GM19035 (cell line): ENCODE results near the gene MARK1.
A peak's percentile ranks its signal among the peaks of the same experiment; 100 is the strongest.

Experiments
- ATAC-seq: cut with Tn5 transposase; IDR thresholded peaks from one replicate; pipeline ENCODE4 v1.9.1; 2021; ENCODE audit not compliant: unreplicated experiment

The MARK1 gene

GRCh38 chr1:220527908-220528678 is at the start of gene MARK1:
MARK1 (plus strand) TSS chr1:220528136; CDS start chr1:220528823, 687 bp downstream.
- peak; percentile 57 for ATAC-seq

DNA sequence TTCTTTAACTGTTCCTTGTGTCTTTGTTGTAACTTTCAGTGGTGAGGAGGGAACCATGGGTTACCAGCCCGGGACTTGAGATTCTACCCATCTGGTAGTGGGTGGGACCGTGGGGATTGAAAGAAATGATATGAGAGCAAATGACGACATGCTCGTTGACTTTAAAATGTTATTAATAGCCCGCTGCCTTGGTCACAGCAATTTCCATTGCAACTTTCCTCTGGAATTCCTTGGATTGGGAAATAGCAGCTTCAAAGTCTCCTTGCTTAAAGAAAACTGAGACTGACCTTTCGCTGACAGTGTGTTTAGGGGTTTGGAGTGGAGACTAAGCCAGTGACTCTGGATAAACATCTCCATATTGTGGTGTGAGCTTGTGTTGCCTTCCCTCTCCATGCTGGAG is 44.2 kb upstream of the MARK1 start:
- ATAC-seq: no peak

DNA sequence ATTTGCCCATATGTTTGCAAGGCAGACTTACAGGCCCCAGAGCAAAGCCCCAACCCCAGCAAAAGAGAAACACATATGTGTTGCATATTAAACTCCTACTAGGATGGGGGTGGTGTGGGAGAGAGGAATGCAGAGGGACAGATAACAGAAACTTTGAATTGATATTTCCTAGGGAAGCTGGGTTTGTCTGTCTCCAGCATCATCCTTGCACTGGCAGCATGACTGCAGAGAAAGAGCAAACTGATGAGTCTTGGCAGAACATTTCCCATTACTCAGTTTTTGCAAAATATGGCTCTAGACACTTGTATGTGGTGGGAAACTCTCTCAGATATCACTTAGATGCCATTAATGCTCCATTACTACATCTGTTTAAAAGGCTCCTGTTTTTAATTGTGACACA is 43.8 kb upstream of the MARK1 start:
- ATAC-seq: no peak

DNA sequence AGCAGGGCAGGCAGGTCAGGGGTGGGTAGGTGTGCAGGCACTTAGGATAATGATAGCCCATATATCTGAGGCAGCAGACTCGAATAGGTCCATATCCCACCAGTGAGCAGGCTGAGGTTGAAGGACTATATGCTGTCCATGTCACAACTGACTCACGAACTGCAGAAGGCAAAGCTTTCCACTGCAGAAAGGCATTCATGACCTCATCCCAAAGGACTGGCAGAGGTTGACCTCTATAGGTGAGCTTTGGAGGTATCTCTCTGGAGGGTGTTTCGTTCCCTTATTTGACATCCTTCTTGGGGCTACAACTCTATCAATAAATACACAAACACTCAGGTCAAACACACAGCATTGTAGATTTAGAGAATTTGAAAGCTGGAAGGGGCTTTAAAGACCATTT is 42.8 kb upstream of the MARK1 start:
- ATAC-seq: no peak

DNA sequence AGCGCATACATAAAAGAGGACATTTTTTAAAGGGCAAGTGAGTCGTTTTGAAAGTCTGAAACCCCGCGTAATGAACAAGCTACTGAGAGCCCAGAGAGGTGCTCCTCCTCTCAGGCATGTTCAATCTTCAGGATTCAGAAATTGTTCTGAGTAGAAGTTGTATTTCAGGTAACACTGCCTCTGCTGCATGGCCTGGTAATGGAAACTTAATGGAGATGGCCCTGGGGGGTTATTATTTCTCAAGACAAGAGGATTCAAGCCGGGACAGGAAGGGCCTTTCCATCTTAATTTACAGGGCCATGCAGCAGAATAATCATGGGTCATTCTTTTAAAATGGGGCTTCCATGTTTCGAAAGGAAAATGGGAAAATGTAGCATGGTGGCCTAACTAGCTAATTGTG is 42.1 kb upstream of the MARK1 start:
- no peak for ATAC-seq

DNA sequence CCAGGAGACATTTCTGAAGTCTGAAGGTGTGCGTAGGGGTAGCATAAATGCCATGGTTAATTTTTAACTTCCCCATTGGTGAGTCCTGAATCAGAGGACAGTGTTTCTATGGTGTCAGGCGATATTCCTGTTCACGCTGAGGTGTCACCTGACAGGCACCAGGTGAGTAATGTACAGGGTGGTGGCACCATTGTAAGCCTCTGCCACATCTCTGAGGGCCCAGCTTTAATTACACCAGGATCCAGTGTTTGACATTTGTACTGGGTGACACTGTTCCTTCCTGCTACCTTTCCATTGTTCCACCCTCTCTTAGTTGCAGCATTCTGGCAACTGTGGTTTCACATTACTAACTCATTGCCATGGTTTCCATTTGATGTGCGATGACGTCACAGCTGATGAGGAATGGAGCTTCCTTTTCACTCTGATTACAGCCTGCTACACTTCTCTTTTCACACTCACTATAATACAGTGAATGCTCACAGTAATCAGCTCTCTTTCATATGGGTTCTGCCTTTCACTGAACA is 40.6 kb upstream of the MARK1 start:
- no peak for ATAC-seq

GRCh38 chr1:220491891-220492290 is 36.0 kb upstream of the MARK1 start:
- no peak for ATAC-seq

- ATAC-seq: no peak
These were observed 30.6 kb upstream of the MARK1 start for GRCh38 chr1:220497220-220497947.

- no peak for ATAC-seq
These were observed 29.7 kb upstream of the MARK1 start for GRCh38 chr1:220498188-220498587.

DNA sequence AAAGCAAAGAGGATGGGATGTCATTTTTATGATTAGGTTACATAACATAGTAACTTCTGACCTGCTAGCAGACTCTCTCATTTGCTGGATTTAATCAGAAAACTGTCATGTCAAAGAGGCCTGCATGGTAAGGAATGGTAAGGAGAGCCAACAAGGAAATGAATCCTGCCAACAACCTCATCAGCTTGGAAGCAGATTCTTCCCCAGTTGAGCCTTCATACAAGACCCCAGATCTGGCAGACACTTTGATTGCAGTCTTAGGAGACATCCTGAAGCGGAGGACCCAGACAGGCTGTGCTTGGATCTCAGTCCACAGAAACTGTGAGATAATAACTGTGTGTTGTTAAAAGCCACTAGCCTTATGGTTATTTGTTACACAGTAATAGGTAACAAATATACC is 27.6 kb upstream of the MARK1 start:
- no peak for ATAC-seq

DNA sequence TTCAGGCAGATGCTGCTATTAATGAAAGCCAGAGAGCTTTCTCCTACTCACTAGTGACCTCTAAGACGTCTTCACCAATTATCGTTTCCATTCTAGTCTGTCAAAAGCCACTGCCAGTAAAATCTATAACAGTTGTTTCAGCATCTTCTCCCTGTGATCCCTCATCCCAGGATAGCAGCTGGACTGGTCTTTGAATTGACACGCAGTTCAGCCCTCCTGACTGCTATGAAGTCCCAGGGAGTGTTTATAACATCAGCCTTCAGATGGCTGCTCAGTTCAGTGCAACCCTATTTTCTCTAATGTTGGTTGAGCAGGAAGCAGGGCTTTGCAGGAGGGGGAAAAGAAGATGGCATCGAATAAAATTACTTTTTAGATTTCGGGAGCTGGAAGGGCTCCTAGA is 23.6 kb upstream of the MARK1 start:
- ATAC-seq: no peak

- no peak for ATAC-seq
These were observed 20.9 kb upstream of the MARK1 start for GRCh38 chr1:220507085-220507484.

DNA sequence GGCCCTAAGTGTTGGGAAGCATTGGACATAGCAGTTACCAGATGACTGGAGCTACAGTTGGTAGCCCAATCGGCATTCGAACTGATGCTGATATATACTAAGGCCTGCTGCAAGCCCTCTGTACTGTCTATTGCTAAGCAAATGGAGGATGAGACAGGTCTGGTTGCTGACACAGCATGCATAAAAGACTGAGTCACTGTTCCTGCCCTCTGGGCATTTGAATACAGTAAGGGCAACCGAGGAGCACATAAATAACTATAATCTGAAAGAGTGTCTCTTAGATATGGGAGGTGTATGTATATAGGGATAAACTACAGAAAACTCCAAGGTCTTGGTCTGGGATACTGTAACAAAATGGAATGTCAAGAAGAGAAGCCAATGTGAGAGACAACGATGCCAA is 16.8 kb upstream of the MARK1 start:
- no peak for ATAC-seq

- ATAC-seq: no peak
These were observed 16.2 kb upstream of the MARK1 start for GRCh38 chr1:220511785-220512184.

DNA sequence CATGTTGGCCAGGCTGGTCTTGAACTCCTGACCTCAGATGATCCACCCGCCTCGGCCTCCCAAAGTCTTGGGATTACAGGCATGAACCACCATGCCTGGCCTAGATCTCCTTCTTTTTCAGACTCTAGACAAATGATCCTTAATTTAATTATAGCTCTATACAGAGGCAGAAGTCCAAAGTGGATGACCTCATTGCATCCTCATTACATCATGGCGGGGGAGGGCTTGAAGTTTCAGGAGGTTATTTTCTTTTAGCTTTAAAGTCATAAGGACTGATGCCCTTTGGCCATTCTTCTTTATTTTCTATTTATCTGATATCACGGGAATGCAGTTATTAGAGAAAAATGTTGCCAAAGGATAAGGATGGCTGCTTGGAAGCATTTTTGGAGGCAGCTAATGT is 14.1 kb upstream of the MARK1 start:
- ATAC-seq: no peak

DNA sequence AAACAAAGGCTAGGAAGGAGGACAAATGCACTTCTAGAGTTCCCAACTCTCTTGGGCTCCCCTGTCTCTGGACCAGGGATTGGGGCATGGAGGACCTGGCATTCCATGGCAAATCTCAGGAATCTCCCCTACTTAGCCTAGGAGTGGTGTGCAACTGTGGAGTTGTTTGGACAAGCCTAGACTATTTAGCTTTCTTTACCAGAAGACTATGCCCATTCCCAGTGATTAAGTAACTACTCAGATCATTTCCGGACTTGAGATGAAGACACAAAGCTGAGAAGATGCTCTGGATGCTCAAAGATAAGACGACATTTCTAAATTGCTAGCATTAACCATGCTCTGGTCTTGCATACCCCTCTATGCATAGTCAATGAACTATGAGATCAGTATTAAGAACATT is 13.7 kb upstream of the MARK1 start:
- no peak for ATAC-seq

DNA sequence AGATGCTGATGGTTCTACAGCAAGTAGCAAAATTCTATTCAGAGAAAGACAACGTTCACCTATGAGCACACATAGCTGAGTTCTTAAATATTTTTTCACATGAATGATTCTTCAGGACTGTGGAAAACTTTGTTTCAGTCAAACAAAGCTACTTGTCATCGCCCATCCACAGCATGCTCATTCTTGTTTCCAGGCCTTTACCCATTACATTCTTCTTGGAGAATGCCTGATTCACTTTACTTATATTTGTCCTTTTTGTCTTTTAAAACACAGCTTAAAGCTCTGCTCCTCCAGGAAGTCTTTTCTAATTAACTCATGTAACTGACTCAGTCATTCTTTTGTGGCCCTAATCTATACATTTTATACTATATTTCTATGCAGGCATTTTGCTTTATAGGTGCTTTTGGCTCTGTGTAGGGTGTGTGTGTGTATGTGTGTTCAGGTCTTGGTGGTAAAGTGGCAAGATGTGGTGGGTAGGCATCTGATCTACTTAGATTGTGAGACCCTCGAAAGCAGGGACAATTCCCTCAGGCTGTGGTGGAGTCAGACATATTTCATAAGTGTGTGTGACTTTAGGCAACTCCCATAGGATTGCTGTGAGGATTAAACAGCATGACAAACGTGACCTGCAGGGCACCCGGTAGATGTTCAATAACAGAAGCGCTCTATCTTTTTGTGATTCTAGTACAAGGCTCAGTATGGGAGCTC is 11.8 kb upstream of the MARK1 start:
- no peak for ATAC-seq

DNA sequence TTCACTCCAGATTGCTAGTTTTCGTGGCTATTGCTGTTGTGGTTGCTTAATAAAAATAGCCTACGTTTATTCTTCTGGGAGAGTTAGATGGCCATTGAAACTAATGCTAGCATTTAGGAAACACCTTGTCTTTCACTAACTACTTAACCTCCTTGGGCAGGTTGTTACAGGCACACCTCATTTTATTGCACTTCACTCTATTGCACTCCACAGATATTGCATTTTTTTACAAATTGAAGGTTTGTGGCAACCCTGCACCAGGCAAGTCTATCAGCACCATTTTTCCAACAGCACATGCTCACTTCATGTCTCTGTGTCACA is 11.3 kb upstream of the MARK1 start:
- no peak for ATAC-seq

DNA sequence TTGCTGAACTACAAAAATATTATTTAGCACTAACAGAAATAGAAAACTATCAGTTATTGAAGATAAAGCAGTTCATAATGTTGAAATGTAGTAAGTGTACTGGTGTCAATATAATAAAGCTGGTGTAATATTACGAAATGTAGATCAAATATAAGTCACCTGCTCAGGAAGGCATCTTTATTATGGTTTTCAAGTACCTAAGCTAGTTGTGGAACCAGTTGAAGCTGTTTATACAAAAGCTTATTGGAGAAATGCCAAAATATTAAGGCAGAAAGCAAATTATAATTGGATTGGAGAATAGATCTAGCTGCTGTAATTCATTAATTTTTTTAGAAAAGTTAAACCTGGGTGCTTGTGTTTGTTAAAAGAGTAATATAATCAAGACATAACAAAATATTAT is 6.2 kb upstream of the MARK1 start:
- no peak for ATAC-seq

DNA sequence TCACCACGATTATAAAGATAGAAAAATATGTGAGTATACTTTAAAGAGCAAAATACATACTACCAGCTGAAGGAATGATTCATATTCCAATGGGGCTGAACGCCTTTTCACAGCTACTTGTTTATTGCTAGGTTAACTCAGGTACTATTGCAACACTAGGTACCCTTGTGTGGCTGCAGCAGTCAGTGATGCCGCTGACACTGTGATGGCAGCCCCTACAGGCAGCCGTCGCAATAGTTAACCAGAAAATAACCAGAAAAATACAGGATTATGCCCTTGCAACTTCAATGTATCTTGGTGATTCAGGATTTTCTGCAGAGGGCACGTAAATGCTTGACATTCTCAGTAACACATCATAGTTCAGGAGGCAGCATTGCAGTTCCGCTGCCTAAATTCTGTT is 1.6 kb upstream of the MARK1 start:
- no peak for ATAC-seq

- peak; percentile 39 for ATAC-seq
These were observed 543 bp upstream of the MARK1 start for GRCh38 chr1:220527279-220527907.
